Common myeloid progenitor, CD34-positive (primary cell): ENCODE results near the gene H1-8.

Experiments used
- CTCF ChIA-PET: fragments of 350-600 bp; sonication (Branson Sonifier 250); formaldehyde crosslinking; loops from one replicate; lab custom pipeline; 2021; ENCODE audit warnings: antibody characterized with exemption; lab: Charles Lee
- POLR2A ChIA-PET: fragments of 350-600 bp; sonication (Branson Sonifier 250); formaldehyde crosslinking; loops from one replicate; lab custom pipeline; 2021; ENCODE audit warnings: antibody characterized with exemption; lab: Charles Lee
- DNase-seq, 3 donors: peaks; one replicate each; pipeline versions ENCODE4 v3.0.0 to v3.0.0-alpha.2; 2013
- H3K27ac ChIP-seq, 2 experiments: 1 replicate in 1 of 2; 2 replicates in 1 of 2; pipeline ENCODE4 v1.7.0; 2013; ENCODE audit warnings: inconsistent platforms in 2 of 2, low read length in 2 of 2, mild to moderate bottlenecking in 2 of 2, low read depth in 1 of 2, moderate library complexity in 1 of 2; ENCODE audit not compliant: severe bottlenecking in 2 of 2, insufficient read depth in 1 of 2, poor library complexity in 1 of 2
- H3K27me3 ChIP-seq, 5 experiments: replicated peaks in 2 of 5; 1 replicate in 3 of 5; 2 replicates in 2 of 5; pipeline versions ENCODE4 v1.6.1 to v1.7.0; 2013; ENCODE audit warnings: low read length in 4 of 5, mild to moderate bottlenecking in 2 of 5, moderate library complexity in 2 of 5, inconsistent platforms in 1 of 5; ENCODE audit not compliant: insufficient read depth in 5 of 5, control insufficient read depth in 4 of 5
- H3K36me3 ChIP-seq, 4 experiments: 1 replicate in 2 of 4; 2 replicates in 2 of 4; pipeline versions ENCODE4 v1.6.1 to v1.7.0; 2013; ENCODE audit warnings: low read length in 3 of 4, control low read depth in 1 of 4, mild to moderate bottlenecking in 1 of 4; ENCODE audit not compliant: control insufficient read depth in 4 of 4, insufficient read depth in 4 of 4
- H3K4me1 ChIP-seq, 4 experiments: 1 replicate in 3 of 4; 2 replicates in 1 of 4; pipeline versions ENCODE4 v1.6.1 to v1.7.1; 2013; ENCODE audit warnings: low read length in 3 of 4, mild to moderate bottlenecking in 3 of 4, control low read depth in 1 of 4, inconsistent platforms in 1 of 4, moderate library complexity in 1 of 4; ENCODE audit not compliant: control insufficient read depth in 4 of 4, insufficient read depth in 4 of 4; ENCODE audit errors: control extremely low read depth in 1 of 4
- H3K4me3 ChIP-seq, 7 experiments: 1 replicate in 4 of 7; 2 replicates in 3 of 7; pipeline versions ENCODE4 v1.5.1 to v1.7.0; 2013; ENCODE audit warnings: mild to moderate bottlenecking in 7 of 7, low read length in 6 of 7, moderate library complexity in 6 of 7, inconsistent platforms in 2 of 7, low read depth in 2 of 7, control low read depth in 1 of 7; ENCODE audit not compliant: insufficient read depth in 4 of 7, control insufficient read depth in 1 of 7; ENCODE audit errors: extremely low read depth in 1 of 7
- H3K9me3 ChIP-seq, 5 experiments: 1 replicate in 4 of 5; 2 replicates in 1 of 5; pipeline versions ENCODE4 v1.6.1 to v1.7.1; 2013; ENCODE audit warnings: low read length in 4 of 5, mild to moderate bottlenecking in 2 of 5, inconsistent platforms in 1 of 5, low read depth in 1 of 5, moderate library complexity in 1 of 5; ENCODE audit not compliant: control insufficient read depth in 4 of 5, insufficient read depth in 2 of 5; ENCODE audit errors: control extremely low read depth in 1 of 5
- WGBS: methylation state at CpG from one replicate; pipeline ENCODE4 v1.1.5; 2013; ENCODE audit not compliant: insufficient coverage; 5-methylcytosine and 5-hydroxymethylcytosine counted together

The H1-8 gene

DNA sequence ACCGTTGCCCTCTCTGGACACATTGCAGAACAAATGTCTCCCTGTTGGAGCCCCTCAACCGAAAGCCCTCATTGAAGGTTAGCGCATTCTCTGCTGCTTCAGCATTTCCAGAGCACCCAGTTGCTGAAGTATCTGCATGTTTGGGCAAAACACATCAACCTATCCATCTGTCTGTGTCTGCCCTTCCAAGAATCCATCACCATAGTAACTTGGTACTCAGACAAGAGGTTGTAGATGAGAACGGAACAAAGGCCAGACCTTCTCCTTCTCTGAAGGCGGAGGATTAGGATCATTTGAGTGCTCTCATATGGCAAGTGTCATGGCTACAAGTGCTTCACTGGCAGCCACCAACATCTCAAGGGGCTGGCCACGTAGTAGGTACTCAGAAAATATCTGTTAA lies 37.6 kb upstream of the H1-8 start:
- H3K27ac ChIP-seq, result no peak overlapping the region
- no peak for DNase-seq
- no peaks in the 10 kb centered on the region for H3K4me1 ChIP-seq
- POLR2A ChIA-PET, result no interaction called here
- no peaks in the 10 kb centered on the region for H3K27me3 ChIP-seq
- CTCF ChIA-PET, result no interaction called here
- no peak overlapping the region for H3K4me3 ChIP-seq
- H3K36me3 ChIP-seq, result peaks cover 13 to 81% (median 43%) of the 10 kb centered on the region in 4 experiments
- no peaks in the 10 kb centered on the region for H3K9me3 ChIP-seq
- WGBS, result 100% methylated on average over 5 of the region's 6 CpGs

DNA sequence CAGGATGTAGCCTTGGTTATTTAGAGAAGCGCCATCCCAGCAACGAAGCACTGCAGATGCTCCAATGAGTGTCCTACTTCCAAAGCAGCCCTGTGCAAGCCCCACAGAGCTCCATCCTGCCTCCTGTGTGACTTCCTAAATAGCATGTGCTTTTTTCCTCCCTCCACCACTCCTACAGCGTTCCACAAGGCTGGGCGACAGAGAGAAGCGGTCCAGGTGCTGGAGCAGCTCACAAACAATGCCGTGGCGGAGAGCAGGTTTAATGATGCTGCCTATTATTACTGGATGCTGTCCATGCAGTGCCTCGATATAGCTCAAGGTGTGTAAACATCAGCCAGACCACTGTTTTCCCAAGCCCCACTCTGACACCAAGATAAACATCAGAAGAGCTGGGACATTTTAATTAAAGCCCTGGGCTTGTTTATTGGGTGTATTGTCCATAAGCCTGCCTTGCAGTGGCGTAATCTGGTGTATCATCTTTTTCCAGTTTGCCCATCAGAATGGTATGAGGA lies 36.7 kb upstream of the H1-8 start:
- Histone ChIP-seq H3K4me3 (no peak overlapping the region), H3K36me3 (peaks cover 13 to 81% (median 39%) of the 10 kb centered on the region in 4 experiments), H3K27me3 (no peaks in the 10 kb centered on the region), H3K27ac (no peak overlapping the region), H3K4me1 (no peaks in the 10 kb centered on the region), H3K9me3 (no peaks in the 10 kb centered on the region)
- 95% methylated on average over 8 of the region's 9 CpGs for WGBS
- POLR2A ChIA-PET, result no interaction called here
- CTCF ChIA-PET, result interaction anchor here (1.2 kb wide), 1 partner anchor 13 kb away, joined by 5 read pairs; no protein-coding TSS in a partner anchor
- DNase-seq, result no peak

DNA sequence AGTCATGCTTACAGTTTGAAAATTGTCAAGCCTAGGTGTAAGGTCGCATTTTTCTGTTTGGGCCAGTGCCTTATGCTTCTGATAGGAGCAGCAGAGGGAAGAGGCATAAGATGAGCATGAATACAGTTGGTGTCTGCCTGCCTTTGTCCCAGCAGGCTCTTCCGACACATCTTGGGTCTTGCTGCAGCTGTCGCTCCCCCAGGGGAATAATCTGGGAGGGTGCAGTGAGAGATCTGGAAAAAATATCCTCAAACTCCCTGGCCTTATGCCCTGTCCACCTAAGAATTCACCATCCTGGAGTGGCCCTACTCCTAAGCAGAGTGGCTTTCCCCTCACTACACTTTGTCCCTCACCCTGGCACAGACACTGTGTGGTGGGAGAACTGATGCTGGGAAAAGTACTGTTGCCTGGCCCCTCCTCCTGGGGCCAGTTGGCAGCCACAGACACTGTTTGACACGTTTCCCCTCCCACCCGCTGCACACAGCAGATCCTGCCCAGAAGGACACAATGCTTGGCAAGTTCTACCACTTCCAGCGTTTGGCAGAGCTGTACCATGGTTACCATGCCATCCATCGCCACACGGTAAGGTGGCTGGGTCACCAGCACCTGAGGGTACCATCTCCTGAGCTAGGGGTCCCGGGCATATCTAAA lies 35.7 kb upstream of the H1-8 start:
- ChIA-PET POLR2A (no interaction called here), CTCF (interaction anchor here (1.2 kb wide), 1 partner anchor 14 kb away, joined by 5 read pairs; no protein-coding TSS in a partner anchor)
- peaks cover 15 to 83% (median 37%) of the 10 kb centered on the region in 4 experiments for H3K36me3 ChIP-seq
- no peaks in the 10 kb centered on the region for H3K9me3 ChIP-seq
- no peaks in the 10 kb centered on the region for H3K27me3 ChIP-seq
- H3K4me3 ChIP-seq, result no peak overlapping the region
- H3K27ac ChIP-seq, result no peak overlapping the region
- H3K4me1 ChIP-seq, result no peaks in the 10 kb centered on the region
- 95% methylated on average over 9 of the region's 9 CpGs for WGBS
- no peak for DNase-seq

DNA sequence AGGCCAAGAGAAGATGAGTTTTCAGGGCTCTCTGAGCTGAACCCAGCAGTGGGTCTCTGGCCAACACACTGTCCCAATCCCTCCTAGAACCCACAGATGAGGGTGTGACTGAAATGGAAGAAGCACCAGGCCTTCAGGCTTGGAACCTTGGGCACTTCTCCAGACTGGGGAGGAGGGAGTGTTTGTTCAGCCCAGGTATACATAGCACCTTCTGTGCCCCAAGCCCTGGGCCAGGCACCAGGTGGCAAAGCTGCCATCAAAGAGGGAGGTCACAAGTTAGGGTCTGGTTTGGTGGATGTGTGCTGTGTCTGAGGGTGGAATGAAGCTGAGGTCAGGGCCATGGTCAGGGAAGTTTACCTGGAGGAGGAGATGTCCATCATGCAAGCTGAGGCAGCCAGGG lies 30.4 kb upstream of the H1-8 start:
- Histone ChIP-seq H3K4me1 (no peaks in the 10 kb centered on the region), H3K9me3 (no peaks in the 10 kb centered on the region), H3K36me3 (peaks cover 10 to 78% (median 29%) of the 10 kb centered on the region in 4 experiments), H3K4me3 (no peak overlapping the region), H3K27me3 (no peaks in the 10 kb centered on the region), H3K27ac (no peak overlapping the region)
- CTCF ChIA-PET, result interaction anchor here (0.6 kb wide), 1 partner anchor 22 kb away, joined by 3 read pairs; no protein-coding TSS in a partner anchor
- POLR2A ChIA-PET, result no interaction called here
- no peak for DNase-seq

DNA sequence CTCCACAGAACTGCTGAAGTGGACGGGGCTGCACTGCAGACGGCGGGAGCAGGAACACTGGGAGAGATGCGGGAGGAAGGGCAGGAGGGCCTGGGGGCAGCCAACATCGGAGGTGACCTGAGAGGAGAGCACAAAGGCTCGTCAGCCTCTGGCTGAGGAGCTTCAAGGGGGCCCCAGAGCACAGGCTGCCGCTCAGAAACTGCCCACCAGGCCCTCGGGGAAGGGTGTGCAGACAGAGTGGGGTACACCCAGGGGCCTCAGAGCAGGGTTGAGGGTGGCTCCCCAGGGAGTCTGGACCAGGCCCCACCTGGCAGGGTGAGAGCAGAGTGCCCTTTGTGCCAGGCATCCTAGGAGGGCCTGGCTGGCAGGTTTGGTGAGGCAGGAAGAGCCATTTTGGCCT lies 29.3 kb upstream of the H1-8 start:
- no peak overlapping the region for H3K4me3 ChIP-seq
- CTCF ChIA-PET, result interaction anchor here (0.7 kb wide), 1 partner anchor 10 kb away, joined by 3 read pairs; no protein-coding TSS in a partner anchor
- POLR2A ChIA-PET, result no interaction called here
- no peaks in the 10 kb centered on the region for H3K27me3 ChIP-seq
- no peak overlapping the region for H3K27ac ChIP-seq
- 95% methylated on average over 7 of the region's 8 CpGs for WGBS
- H3K9me3 ChIP-seq, result no peaks in the 10 kb centered on the region
- no peak for DNase-seq
- no peaks in the 10 kb centered on the region for H3K4me1 ChIP-seq
- peaks cover 13 to 81% (median 28%) of the 10 kb centered on the region in 4 experiments for H3K36me3 ChIP-seq

DNA sequence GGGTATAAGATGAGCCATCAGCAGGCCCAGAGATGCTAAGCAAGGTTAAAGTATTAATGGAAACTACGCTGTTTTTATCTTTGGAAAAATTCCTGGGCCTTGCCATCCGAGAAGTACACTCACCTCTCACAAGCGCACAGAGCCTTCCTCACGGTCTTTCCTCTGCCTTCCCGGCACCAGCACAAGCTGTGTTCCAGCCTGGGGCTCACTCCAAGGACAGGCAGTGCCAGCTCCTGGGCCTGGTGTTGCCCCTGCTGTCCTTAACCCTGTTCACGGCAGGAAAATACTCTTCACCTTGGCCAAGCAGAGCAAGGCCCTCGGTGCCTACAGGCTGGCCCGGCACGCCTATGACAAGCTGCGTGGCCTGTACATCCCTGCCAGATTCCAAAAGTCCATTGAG lies 28.9 kb upstream of the H1-8 start:
- POLR2A ChIA-PET, result no interaction called here
- 100% methylated on average over 10 of the region's 10 CpGs for WGBS
- no peak overlapping the region for H3K27ac ChIP-seq

DNA sequence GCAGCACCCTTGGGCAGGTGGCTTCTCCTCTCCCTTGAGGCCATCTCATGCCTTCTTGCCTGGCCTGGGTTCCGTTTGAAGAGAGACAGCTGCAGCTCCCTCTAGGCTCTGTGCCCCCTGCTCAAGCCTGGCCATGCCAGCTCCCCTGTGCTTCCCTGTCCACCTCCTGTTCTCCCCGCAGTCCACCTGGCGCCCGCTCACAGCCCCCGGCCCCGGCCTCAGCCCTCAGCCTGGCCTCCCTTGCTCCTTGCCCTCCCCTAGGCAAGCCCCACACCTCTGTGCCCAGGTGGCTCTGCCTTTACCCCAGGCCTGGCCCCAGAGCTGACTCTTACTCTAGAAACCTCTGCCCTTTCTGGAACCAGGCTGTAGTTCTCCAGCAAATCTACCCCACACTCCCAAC lies 28.4 kb upstream of the H1-8 start:
- POLR2A ChIA-PET, result no interaction called here
- Histone ChIP-seq H3K27ac (no peak overlapping the region), H3K4me1 (no peaks in the 10 kb centered on the region), H3K27me3 (no peaks in the 10 kb centered on the region), H3K4me3 (no peak overlapping the region), H3K9me3 (no peaks in the 10 kb centered on the region), H3K36me3 (peaks cover 12 to 89% (median 30%) of the 10 kb centered on the region in 4 experiments)
- DNase-seq, result no peak
- CTCF ChIA-PET, result no interaction called here
- WGBS, result 100% methylated on average over 5 of the region's 6 CpGs

More for the DNA sequence above, 28.9 kb upstream of the H1-8 start:
- Histone ChIP-seq H3K9me3 (no peaks in the 10 kb centered on the region), H3K4me3 (no peak overlapping the region), H3K4me1 (no peaks in the 10 kb centered on the region), H3K36me3 (peaks cover 13 to 85% (median 30%) of the 10 kb centered on the region in 4 experiments), H3K27me3 (no peaks in the 10 kb centered on the region)
- DNase-seq, result no peak
- CTCF ChIA-PET, result interaction anchor here (0.7 kb wide), 1 partner anchor 9 kb away, joined by 3 read pairs; no protein-coding TSS in a partner anchor
